HG02870 (cell line): ENCODE results near the gene FRG2.
"Not testable (repeated sequence)": the region's sequence is repeated elsewhere in the genome, so short reads cannot be mapped to it uniquely, and the experiment has no call there.

ENCODE experiments used
- ATAC-seq: cut with Tn5 transposase; IDR thresholded peaks from one replicate; pipeline ENCODE4 v1.9.1; 2021; ENCODE audit warnings: mild to moderate bottlenecking, moderate library complexity; ENCODE audit not compliant: unreplicated experiment

FRG2 gene

DNA sequence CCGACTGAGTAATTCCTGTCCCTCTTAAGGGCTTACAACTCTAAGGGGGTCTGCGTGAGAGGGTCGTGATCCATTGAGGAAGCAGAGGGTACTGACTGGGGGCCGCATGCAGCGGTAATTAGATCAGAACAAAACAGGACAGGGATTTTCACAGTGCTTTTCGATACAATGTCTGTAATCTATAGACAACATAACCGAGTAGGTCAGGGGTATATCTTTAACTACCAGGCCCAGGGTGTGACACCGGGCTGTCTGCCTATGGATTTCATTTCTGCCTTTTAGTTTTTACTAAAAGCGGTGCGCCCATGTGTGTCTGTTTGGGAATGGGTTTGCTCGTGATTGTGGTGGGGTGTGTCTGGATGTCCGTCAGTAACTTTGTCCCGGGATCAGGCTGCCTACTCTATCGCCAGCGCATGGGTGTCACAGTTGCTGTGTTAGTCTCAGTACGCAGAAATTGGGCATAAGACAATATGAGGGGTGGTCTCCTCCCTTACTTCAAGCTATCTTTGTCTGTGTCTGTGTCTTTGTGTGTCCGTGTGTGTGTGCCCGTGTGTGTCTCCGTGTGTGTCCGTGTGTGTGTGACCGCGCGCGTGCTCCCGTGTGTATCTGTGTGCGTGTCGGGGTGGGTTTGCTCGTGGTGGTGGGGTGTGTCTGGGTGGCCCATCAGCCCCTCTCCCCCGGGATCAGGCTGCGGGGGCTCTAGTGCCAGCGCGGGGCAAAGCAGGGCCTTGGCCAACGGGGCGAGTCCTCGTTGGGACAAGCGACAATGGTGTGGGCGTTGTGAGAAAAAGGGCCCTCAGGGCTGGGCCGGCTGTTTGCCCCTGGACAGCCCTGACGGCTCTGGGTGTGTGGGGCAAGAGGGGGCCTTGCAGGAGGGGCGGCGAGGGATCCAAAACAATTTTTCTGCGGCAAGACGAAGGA, 10.4 kb downstream of the FRG2 start:
- ATAC-seq, result no peak

- ATAC-seq, result no peak
Observed at GRCh38 chr4:190015538-190016368, 11.3 kb downstream of the FRG2 start.

- no peak for ATAC-seq
Observed at GRCh38 chr4:190014771-190015537, 12.1 kb downstream of the FRG2 start.

GRCh38 chr4:189989941-189990340, 37.1 kb downstream of the FRG2 start:
- not testable (repeated sequence) for ATAC-seq

DNA sequence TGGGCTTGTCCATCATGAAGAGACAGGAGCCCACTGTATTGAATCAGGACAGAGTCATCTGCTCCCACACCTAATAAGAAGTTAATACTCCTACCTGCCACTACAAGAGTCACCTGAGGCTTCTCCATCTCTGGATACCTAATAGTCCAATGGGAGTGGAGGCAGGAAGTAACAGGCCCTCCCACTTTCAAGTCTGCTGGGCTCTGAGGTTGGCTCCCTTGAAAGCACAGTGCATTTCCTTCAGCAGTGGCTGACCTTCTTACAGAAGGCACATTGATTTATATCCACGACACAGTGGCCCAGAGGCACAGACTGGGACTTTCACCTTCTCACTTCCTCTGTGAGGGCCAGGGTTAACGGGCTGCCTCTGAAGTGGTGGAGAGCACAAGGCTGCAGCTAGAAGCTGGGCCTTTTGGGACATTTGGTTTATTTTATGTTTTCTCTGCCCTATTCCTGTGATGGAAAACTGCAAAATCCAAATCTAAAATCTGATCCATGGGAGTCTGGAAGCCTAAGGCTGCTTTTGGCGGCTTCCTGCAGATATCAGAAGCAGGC, 38.1 kb downstream of the FRG2 start:
- no peak for ATAC-seq

GRCh38 chr4:189985651-189986243, 41.3 kb downstream of the FRG2 start:
- ATAC-seq, result not testable (repeated sequence)

- ATAC-seq, result not testable (repeated sequence)
Observed at GRCh38 chr4:189984661-189985060, 42.4 kb downstream of the FRG2 start.

GRCh38 chr4:189983916-189984526, 43.0 kb downstream of the FRG2 start:
- ATAC-seq, result not testable (repeated sequence)

DNA sequence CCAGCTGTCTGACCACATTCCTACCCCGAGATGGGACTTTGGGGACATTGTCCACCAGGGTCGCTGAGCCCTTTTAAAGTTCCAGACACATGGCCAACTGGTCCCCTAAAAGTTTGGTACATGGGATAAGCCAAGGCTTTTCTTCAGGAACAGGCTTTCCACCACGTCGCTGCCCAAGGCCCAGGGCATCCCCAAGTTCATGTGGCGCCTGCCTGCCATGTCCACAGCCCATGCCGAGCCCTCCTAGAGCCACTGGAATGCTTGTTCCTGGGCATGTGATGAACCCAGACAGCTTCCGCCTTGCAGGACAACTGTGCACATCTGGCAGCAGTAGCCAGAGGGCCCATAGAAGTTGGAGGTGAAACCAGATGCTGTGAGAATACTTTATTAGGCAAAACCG, 45.1 kb downstream of the FRG2 start:
- no peak for ATAC-seq

DNA sequence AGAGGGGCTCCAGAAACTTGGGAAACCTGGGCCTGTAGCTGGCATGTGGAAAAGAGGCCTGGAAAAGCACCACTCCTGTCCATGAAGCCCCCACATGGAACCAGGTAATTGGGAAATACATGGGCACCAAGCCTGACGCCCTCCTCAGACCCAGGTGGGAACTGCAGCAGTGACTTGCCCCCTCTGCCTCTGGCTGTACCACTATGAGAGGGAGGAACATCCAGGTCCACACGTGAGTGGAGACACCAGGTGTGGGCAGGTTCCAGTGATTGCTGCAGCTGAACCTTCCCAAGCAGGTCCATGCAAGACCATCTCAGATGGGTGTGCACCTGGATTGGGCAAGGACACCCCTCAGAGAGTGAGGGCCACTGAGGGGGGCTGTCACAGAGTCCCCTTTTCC, 46.8 kb downstream of the FRG2 start:
- ATAC-seq, result not testable (repeated sequence)

GRCh38 chr4:189979196-189980047, 47.6 kb downstream of the FRG2 start:
- no peak for ATAC-seq
